ENCODE measurements around the gene KIAA1549.

DNA sequence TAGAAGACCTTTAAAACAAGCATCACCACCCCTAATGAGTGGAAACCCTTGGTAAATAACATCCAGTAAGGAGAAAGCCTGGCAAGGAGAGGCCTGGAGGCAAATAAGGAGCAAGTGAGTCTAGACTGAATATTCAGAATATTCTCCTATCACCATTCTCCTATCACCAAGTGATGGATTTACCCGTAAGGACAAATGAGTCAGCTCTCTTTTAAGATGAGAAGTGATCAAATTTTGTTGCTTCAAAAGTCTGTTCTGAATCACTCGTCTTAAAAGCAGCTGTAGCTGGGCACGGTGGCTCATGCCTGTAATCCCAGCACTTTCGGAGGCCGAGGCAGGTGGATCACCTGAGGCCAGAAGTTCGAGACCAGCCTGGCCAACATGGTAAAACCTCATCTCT lies 28.4 kb downstream of the KIAA1549 start:
- TF ChIP-seq, protein P1, sequence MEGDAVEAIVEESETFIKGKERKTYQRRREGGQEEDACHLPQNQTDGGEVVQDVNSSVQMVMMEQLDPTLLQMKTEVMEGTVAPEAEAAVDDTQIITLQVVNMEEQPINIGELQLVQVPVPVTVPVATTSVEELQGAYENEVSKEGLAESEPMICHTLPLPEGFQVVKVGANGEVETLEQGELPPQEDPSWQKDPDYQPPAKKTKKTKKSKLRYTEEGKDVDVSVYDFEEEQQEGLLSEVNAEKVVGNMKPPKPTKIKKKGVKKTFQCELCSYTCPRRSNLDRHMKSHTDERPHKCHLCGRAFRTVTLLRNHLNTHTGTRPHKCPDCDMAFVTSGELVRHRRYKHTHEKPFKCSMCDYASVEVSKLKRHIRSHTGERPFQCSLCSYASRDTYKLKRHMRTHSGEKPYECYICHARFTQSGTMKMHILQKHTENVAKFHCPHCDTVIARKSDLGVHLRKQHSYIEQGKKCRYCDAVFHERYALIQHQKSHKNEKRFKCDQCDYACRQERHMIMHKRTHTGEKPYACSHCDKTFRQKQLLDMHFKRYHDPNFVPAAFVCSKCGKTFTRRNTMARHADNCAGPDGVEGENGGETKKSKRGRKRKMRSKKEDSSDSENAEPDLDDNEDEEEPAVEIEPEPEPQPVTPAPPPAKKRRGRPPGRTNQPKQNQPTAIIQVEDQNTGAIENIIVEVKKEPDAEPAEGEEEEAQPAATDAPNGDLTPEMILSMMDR (IDR thresholded peaks at IDR 0.05): no peak
- TF ChIP-seq POLR2AphosphoS5 (IDR thresholded peaks at IDR 0.05; ENCODE audit: low read depth, low read length) (no peak), SIN3A (IDR thresholded peaks at IDR 0.05; ENCODE audit: borderline replicate concordance, insufficient read depth, low read depth, low read length) (no peak)
